Lung (tissue), 12 donors: ENCODE results near the gene ATL3. TPM values are rescaled to one million over a fixed set of nuclear protein-coding genes. Genes with fewer than 3 reads are reported as not detected.
"Not testable (repeated sequence)": the region's sequence is repeated elsewhere in the genome, so short reads cannot be mapped to it uniquely, and the experiment has no call there.

ENCODE experiments used
- ATAC-seq: fragments of 200-7000 bp; cut with Tn5 transposase; one replicate; pipeline ENCODE4 v1.9.1; 2020; ENCODE audit warnings: moderate number of reproducible peaks; ENCODE audit not compliant: insufficient read depth, low FRiP score
- DNase-seq, 3 donors: peaks; one replicate each; pipeline ENCODE4 v3.0.0-alpha.2; 2013 to 2017
- H3K27ac ChIP-seq, 2 donors: one replicate each; pipeline ENCODE4 v1.5.1; 2013; ENCODE audit warnings: mild to moderate bottlenecking in 2 of 2, moderate library complexity in 2 of 2, control low read depth in 1 of 2, inconsistent platforms in 1 of 2, low read depth in 1 of 2, low read length in 1 of 2
- H3K27me3 ChIP-seq, 3 donors: one replicate each; pipeline ENCODE4 v1.5.1; 2013; ENCODE audit warnings: low read length in 2 of 3; ENCODE audit not compliant: control insufficient read depth in 3 of 3, insufficient read depth in 3 of 3
- H3K36me3 ChIP-seq, 4 donors: one replicate each; pipeline ENCODE4 v1.5.1; 2013; ENCODE audit warnings: low read length in 4 of 4, mild to moderate bottlenecking in 1 of 4, moderate library complexity in 1 of 4; ENCODE audit not compliant: control insufficient read depth in 4 of 4, insufficient read depth in 4 of 4
- H3K4me1 ChIP-seq, 5 donors: one replicate each; pipeline ENCODE4 v1.5.1; 2013; ENCODE audit warnings: low read length in 5 of 5, mild to moderate bottlenecking in 2 of 5, moderate library complexity in 1 of 5; ENCODE audit not compliant: control insufficient read depth in 5 of 5, insufficient read depth in 5 of 5
- H3K4me3 ChIP-seq: one replicate; pipeline ENCODE4 v1.5.1; 2013; ENCODE audit warnings: mild to moderate bottlenecking, control low read depth, moderate library complexity
- H3K9ac ChIP-seq, 2 donors: one replicate each; pipeline ENCODE4 v1.5.1; 2013; ENCODE audit warnings: low read length in 2 of 2, control low read depth in 1 of 2; ENCODE audit not compliant: insufficient read depth in 1 of 2
- H3K9me3 ChIP-seq, 4 donors: one replicate each; pipeline ENCODE4 v1.5.1; 2013; ENCODE audit warnings: low read length in 3 of 4, mild to moderate bottlenecking in 1 of 4, moderate library complexity in 1 of 4; ENCODE audit not compliant: control insufficient read depth in 4 of 4, insufficient read depth in 3 of 4
- WGBS, 2 donors: extraction: QIAGEN DNeasy Blood & Tissue Kit; methylation state at CpG; one replicate each; pipeline ENCODE4 v1.1.7; 2013; 5-methylcytosine and 5-hydroxymethylcytosine counted together
- polyA plus RNA-seq, 2 donors: library from polyadenylated mRNA; stranded (reverse); fragments of 200-250 nt; gene quantifications; one replicate each; pipeline ENCODE4 v1.2.1, GENCODE V29; 2013
- total RNA-seq, 2 donors: library from RNA; depleted of rRNA in 1 of 2; stranded (reverse); fragments of >200 nt in 1 of 2; gene quantifications; one replicate each; pipeline ENCODE4 v1.2.1, GENCODE V29; 2014 to 2021
- TF ChIP-seq, protein P1 (sequence below): IDR thresholded peaks from 2 replicates; pipeline ENCODE4 v1.5.1; 2012; ENCODE audit warnings: mild to moderate bottlenecking; ENCODE audit errors: control extremely low read depth, extremely low read depth
- donor health status: control.
- donor health status: control.
- donor health status: Bipolar disorder and iron deficiency.
- donor health status: healthy.
- donor health status: DM: yes; HTN: yes; CAD: no.

ATL3 gene
- total and polyA plus RNA-seq, 4 donors: 13.6 to 79.5 (median 33.7) TPM

DNA sequence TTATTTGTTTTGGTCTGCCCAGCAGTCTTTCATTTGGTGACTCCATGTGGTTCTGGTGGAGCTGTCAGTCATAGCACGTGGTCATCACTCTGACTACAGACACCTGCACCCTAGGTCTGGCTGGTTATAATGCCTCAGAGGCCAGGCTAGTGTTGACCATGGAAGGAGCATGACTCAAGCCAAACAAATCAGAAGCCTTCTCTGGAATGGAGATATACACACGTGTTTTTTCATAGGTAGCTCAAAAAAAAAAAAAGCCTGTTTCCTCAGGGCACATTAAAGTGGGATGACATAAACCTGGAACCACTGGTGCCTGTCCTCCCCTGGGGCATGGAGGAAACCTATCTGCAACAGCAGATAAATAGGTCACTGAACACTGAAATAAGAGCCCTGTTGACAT, 48.9 kb downstream of the ATL3 start:
- ATAC-seq (no peak), DNase-seq (no peak)
- Histone ChIP-seq H3K4me3 (no peak overlapping the region), H3K27me3 (no peaks in the 10 kb centered on the region), H3K4me1 (no peaks in the 10 kb centered on the region), H3K9ac (no peak overlapping the region), H3K9me3 (no peaks in the 10 kb centered on the region), H3K27ac (no peak overlapping the region), H3K36me3 (no peaks in the 10 kb centered on the region)
- 51 to 71% methylated on average over 2 of the region's 2 CpGs for WGBS, 2 donors
- TF ChIP-seq, protein P1, sequence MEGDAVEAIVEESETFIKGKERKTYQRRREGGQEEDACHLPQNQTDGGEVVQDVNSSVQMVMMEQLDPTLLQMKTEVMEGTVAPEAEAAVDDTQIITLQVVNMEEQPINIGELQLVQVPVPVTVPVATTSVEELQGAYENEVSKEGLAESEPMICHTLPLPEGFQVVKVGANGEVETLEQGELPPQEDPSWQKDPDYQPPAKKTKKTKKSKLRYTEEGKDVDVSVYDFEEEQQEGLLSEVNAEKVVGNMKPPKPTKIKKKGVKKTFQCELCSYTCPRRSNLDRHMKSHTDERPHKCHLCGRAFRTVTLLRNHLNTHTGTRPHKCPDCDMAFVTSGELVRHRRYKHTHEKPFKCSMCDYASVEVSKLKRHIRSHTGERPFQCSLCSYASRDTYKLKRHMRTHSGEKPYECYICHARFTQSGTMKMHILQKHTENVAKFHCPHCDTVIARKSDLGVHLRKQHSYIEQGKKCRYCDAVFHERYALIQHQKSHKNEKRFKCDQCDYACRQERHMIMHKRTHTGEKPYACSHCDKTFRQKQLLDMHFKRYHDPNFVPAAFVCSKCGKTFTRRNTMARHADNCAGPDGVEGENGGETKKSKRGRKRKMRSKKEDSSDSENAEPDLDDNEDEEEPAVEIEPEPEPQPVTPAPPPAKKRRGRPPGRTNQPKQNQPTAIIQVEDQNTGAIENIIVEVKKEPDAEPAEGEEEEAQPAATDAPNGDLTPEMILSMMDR: no peak

GRCh38 chr11:63621071-63621470, 50.1 kb downstream of the ATL3 start:
- TF ChIP-seq, protein P1: no peak
- no peak overlapping the region for H3K27ac ChIP-seq
- no peaks in the 10 kb centered on the region for H3K36me3 ChIP-seq
- H3K27me3 ChIP-seq: no peaks in the 10 kb centered on the region
- WGBS, 2 donors: 43 to 65% methylated on average over 1 of the region's 1 CpG
- no peaks in the 10 kb centered on the region for H3K4me1 ChIP-seq
- no peak overlapping the region for H3K4me3 ChIP-seq
- no peak for ATAC-seq
- H3K9ac ChIP-seq: no peak overlapping the region
- DNase-seq: peak in 1 of 3 donors; percentile 20
- no peaks in the 10 kb centered on the region for H3K9me3 ChIP-seq

GRCh38 chr11:63619967-63620366, 51.2 kb downstream of the ATL3 start:
- TF ChIP-seq, protein P1: no peak
- WGBS, 2 donors: 68 to 71% methylated on average over 6 of the region's 6 CpGs
- no peak for DNase-seq
- Histone ChIP-seq H3K9ac (no peak overlapping the region), H3K9me3 (no peaks in the 10 kb centered on the region), H3K4me1 (no peaks in the 10 kb centered on the region), H3K4me3 (no peak overlapping the region), H3K36me3 (no peaks in the 10 kb centered on the region), H3K27me3 (no peaks in the 10 kb centered on the region), H3K27ac (no peak overlapping the region)
- no peak for ATAC-seq

DNA sequence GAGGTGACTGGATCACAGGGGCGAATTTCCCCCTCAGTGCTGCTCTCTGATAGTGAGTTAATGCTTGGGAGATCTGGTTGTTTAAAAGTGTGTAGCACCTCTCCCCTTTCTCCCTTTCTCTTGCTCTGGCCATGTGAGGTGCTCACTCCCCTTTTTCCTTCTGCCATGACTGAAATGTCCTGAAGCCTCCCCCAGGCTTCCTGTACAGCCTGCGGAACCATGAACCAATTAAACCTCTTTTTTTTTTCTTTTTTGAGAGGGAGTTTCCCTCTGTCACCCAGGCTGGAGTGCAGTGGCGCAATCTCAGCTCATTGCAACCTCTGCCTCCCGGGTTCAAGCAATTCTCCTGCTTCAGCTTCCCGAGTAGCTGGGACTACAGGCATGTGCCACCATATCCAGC, 53.5 kb downstream of the ATL3 start:
- peaks cover 0 to 10% (median 0%) of the 10 kb centered on the region in 3 donors for H3K27me3 ChIP-seq
- H3K9me3 ChIP-seq, H3K27ac ChIP-seq, H3K4me3 ChIP-seq, H3K9ac ChIP-seq, DNase-seq, H3K36me3 ChIP-seq, H3K4me1 ChIP-seq, ATAC-seq: not testable (repeated sequence)
- 60 to 74% methylated on average over 4 to 5 of the region's 5 CpGs for WGBS, 2 donors
